BJ (cell line): ENCODE measurements around the gene TTC33. TPM values are rescaled to one million over a fixed set of nuclear protein-coding genes. Genes with fewer than 3 reads are reported as not detected.

Experiments
- CTCF ChIA-PET: fragments of 350-600 bp; formaldehyde crosslinking; extraction: SDS; loops from one replicate; lab custom pipeline; 2021; ENCODE audit warnings: antibody characterized with exemption, inconsistent platforms; lab: Yijun Ruan, JAX
- POLR2A ChIA-PET: fragments of 300-600 bp; sonication (Branson Sonifier 250); formaldehyde crosslinking; extraction: SDS; loops from one replicate; lab custom pipeline; 2021; ENCODE audit warnings: antibody characterized with exemption; lab: Charles Lee
- DNase-seq: peaks from one replicate; pipeline ENCODE4 v3.0.0-alpha.2; 2011; ENCODE audit warnings: low read depth
- H3K27me3 ChIP-seq: 2 replicates; pipeline ENCODE4 v1.6.0; 2011; ENCODE audit warnings: low read length; ENCODE audit not compliant: control insufficient read depth, insufficient read depth
- H3K36me3 ChIP-seq: 2 replicates; pipeline ENCODE4 v1.5.1; 2011; ENCODE audit warnings: low read length; ENCODE audit not compliant: control insufficient read depth, insufficient read depth
- H3K4me3 ChIP-seq: 2 replicates; pipeline ENCODE4 v1.5.1; 2011; ENCODE audit warnings: low read depth, mild to moderate bottlenecking, control low read depth, low read length
- CTCF ChIP-seq: IDR thresholded peaks from 2 replicates; pipeline ENCODE4 v1.5.1; 2011; ENCODE audit warnings: low read depth, mild to moderate bottlenecking, control low read depth, inconsistent platforms, low read length, moderate library complexity; ENCODE audit not compliant: insufficient read depth
- polyA plus RNA-seq: library from polyadenylated mRNA; depleted of rRNA; stranded (reverse); fragments of >200 nt; gene quantifications from 2 replicates; pipeline ENCODE4 v1.2.3, GENCODE V29; 2011; rRNA removed
- small RNA-seq: library from RNA; depleted of rRNA; stranded (forward); fragments of <200 nt; gene quantifications from one replicate; pipeline ENCODE3, GENCODE V24; 2012; ENCODE audit warnings: low replicate concordance, low read depth; ENCODE audit not compliant: insufficient read length

Gene TTC33
- polyA plus RNA-seq, 1 experiment = 2.8 TPM

GRCh38 chr5:40465416-40465815 is 290.3 kb downstream of the TTC33 start:
- no peaks in the 10 kb centered on the region for H3K27me3 ChIP-seq
- DNase-seq = no peak
- POLR2A ChIA-PET = no interaction called here
- CTCF ChIA-PET = no interaction called here
- no peaks in the 10 kb centered on the region for H3K36me3 ChIP-seq
- H3K4me3 ChIP-seq = no peak overlapping the region
- no peak for TF ChIP-seq CTCF

- no peak for TF ChIP-seq CTCF
- no peak overlapping the region for H3K4me3 ChIP-seq
- H3K27me3 ChIP-seq = no peaks in the 10 kb centered on the region; the same call in 1 of the 2 replicates
- POLR2A ChIA-PET = no interaction called here
- H3K36me3 ChIP-seq = no peaks in the 10 kb centered on the region
- no peak for DNase-seq
- CTCF ChIA-PET = no interaction called here
Measured at GRCh38 chr5:40464511-40464910, 291.2 kb downstream of the TTC33 start.

Small RNA genes within 50 kb of the gene (small RNA-seq; reads per million reads assigned to genes)
- gene RF00092 (not detected), gene RF00191 (not detected)

Other genes starting within 250 kb of the TTC33 start
- gene PTGER4, start 76.0 kb downstream of the TTC33 start, polyA plus RNA-seq = 0.28 and 0.44 TPM in 2 replicates
- 28.9 and 59.8 TPM in 2 replicates for gene PRKAA1, start 42.4 kb upstream of the TTC33 start, polyA plus RNA-seq
- gene RPL37, start 79.3 kb upstream of the TTC33 start, polyA plus RNA-seq = 1,752 and 4,569 TPM in 2 replicates
- 0.63 and 0.77 TPM in 2 replicates for gene CARD6, start 85.4 kb upstream of the TTC33 start, polyA plus RNA-seq
- 0.28 and 0.31 TPM in 2 replicates for gene C7, start 153.5 kb upstream of the TTC33 start, polyA plus RNA-seq